GM12878 (cell line): ENCODE measurements around the gene NFIX. TPM values are rescaled to one million over a fixed set of nuclear protein-coding genes. Genes with fewer than 3 reads are reported as not detected.

Experiments
- ATF3 ChIP-seq: IDR thresholded peaks from 2 replicates; pipeline ENCODE4 v1.6.1; 2011; ENCODE audit warnings: low read depth, mild to moderate bottlenecking, low read length, moderate library complexity, borderline replicate concordance; ENCODE audit errors: extremely low read depth
- E2F4 ChIP-seq: IDR thresholded peaks from 2 replicates; pipeline ENCODE4 v1.6.1; 2012; ENCODE audit warnings: low read depth, low read length, improper control_type of control experiment
- FOS ChIP-seq: IDR thresholded peaks from 3 replicates; pipeline ENCODE4 v1.6.1; 2011; ENCODE audit warnings: borderline replicate concordance; ENCODE audit not compliant: insufficient read length; ENCODE audit errors: extremely low read depth
- KAT2A ChIP-seq: conservative IDR thresholded peaks from 2 replicates; pipeline ENCODE4 v1.6.1; 2011; ENCODE audit warnings: low read depth, low read length; ENCODE audit not compliant: control insufficient read depth
- MLLT1 ChIP-seq: fragments of 450-650 bp; IDR thresholded peaks from 2 replicates; pipeline ENCODE4 v1.6.1; 2016; ENCODE audit warnings: mild to moderate bottlenecking
- NR2C1 ChIP-seq: fragments of 450-650 bp; IDR thresholded peaks from 2 replicates; pipeline ENCODE4 v1.6.1; 2017; ENCODE audit warnings: antibody characterized with exemption, mild to moderate bottlenecking, moderate library complexity
- NR2F1 ChIP-seq: fragments of 450-650 bp; conservative IDR thresholded peaks from 2 replicates; pipeline ENCODE4 v1.6.1; 2017; ENCODE audit warnings: mild to moderate bottlenecking
- PAX8 ChIP-seq: fragments of 450-650 bp; IDR thresholded peaks from 2 replicates; pipeline ENCODE4 v1.6.1; 2017; ENCODE audit warnings: mild to moderate bottlenecking, moderate library complexity
- POLR2AphosphoS2 ChIP-seq: IDR thresholded peaks from 2 replicates; pipeline ENCODE4 v1.6.1; 2011; ENCODE audit warnings: low read depth, mild to moderate bottlenecking, low read length, improper control_type of control experiment, moderate library complexity
- PRDM15 ChIP-seq: fragments of 450-650 bp; formaldehyde crosslinking; IDR thresholded peaks from 2 replicates; pipeline ENCODE4 v1.4.0; 2020; ENCODE audit warnings: mild to moderate bottlenecking, moderate library complexity
- RUNX3 ChIP-seq: IDR thresholded peaks from 2 replicates; pipeline ENCODE4 v1.6.1; 2012; ENCODE audit warnings: low read length, inconsistent platforms
- ZBTB11 ChIP-seq: fragments of 450-650 bp; formaldehyde crosslinking; IDR thresholded peaks from 2 replicates; pipeline ENCODE4 v1.5.0; 2022; ENCODE audit warnings: mild to moderate bottlenecking, missing genetic modification characterization
- ZNF207 ChIP-seq: fragments of 450-650 bp; IDR thresholded peaks from 2 replicates; pipeline ENCODE4 v1.6.1; 2014; ENCODE audit warnings: antibody characterized with exemption, mild to moderate bottlenecking, borderline replicate concordance
- ZNF592 ChIP-seq: fragments of 450-650 bp; IDR thresholded peaks from 2 replicates; pipeline ENCODE4 v1.6.1; 2017; ENCODE audit warnings: mild to moderate bottlenecking, moderate library complexity
- polyA plus RNA-seq, 11 experiments: library from polyadenylated mRNA; depleted of rRNA in 4 of 11; unstranded in 6 of 11; stranded (reverse) in 5 of 11; fragments of >200 nt; fragmentation: Nextera tagmentation in 4 of 11; fragmentation: Illumina TruSeq in 1 of 11; extraction: Ambion mirVana in 4 of 11; extraction: Trizol in 1 of 11; gene quantifications; 1 replicate in 1 of 11; 2 replicates in 10 of 11; pipeline versions ENCODE4 v1.2.1 to v1.2.3, GENCODE V29; 2011 to 2016; ENCODE audit warnings: inconsistent platforms in 2 of 11, missing spikeins in 2 of 11, low read depth in 1 of 11
- total RNA-seq, 4 experiments: library from RNA; depleted of rRNA in 3 of 4; stranded (reverse); fragments of >200 nt in 3 of 4; fragmentation: Illumina TruSeq in 1 of 4; extraction: Trizol in 1 of 4; gene quantifications; 2 replicates each; pipeline versions ENCODE4 v1.2.1 to v1.2.3, GENCODE V29; 2013 to 2021

Gene NFIX
- total and polyA plus RNA-seq, 10 of the 15 experiments (the other 5 are each of a cell fraction or from before 2014, with no cell fraction given), result 0.02 to 2.2 (median 0.28) TPM

GRCh38 chr19:12945479-12946091 is 49.7 kb upstream of the NFIX start, which contains the start of gene RAD23A (continued):
- TF ChIP-seq ZBTB11 (CRISPR knock-in tag) (peak; percentile 55), ZNF207 (no peak), ATF3 (peak; percentile 92; the same call in 1 of the 2 replicates), POLR2AphosphoS2 (peak; percentile 98), FOS (no peak), RUNX3 (peak; percentile 90), PAX8 (no peak), PRDM15 (CRISPR knock-in tag) (peak; percentile 64), ZNF592 (no peak), NR2C1 (peak; percentile 96), E2F4 (no peak; the same call in 1 of the 2 replicates), NR2F1 (peak; percentile 78), MLLT1 (0 out of 2 replicates have a peak, but pooled peaks have one; percentile 60), KAT2A (no peak)
